ENCODE data around the gene NLRC5.
"Not testable (repeated sequence)": the region's sequence is repeated elsewhere in the genome, so short reads cannot be mapped to it uniquely, and the experiment has no call there.

Gene NLRC5

DNA sequence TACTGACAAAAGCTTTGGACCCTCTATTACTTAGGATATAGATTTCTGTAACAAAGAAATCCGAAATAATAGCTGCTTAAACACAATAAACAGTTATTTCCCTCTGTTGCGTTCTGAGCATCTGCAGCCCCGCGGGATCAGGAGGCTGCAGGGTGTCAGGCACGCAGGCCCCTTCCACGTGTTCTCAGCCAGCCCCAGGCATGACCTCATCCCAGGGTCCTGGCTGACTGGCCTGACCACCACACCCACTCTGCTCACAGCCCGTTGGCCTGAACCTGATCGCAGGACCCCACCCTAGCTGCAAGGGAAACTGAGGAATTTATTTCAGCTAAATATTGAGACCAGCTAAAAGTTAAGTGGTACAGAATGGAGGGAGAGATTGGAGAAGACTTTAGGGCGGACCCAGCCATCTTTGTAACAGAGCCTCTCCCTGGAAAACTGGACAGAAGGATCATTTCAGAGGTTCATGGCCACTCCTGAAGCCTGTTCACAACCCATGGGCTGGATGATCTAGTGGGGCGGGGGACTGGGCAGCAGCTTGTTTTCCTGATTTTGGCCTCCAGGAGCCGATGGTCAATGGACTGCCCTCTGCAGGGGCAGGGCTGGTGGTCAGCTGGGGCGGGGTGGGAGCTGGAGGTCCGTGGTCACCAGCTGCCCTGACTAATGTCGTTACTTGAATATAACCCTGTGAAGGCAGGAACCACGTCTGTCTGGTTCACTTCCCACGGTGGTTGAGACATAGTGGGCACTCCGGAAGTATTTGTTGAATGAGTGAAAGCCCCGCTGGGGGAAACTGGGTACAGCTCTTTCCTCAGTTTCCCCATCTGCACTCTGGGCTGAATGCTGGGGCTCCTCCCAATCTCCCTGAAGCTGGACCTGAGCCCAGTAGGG lies 16.7 kb upstream of the NLRC5 start:
- H3K9me3 ChIP-seq (ENCODE audit: control insufficient read depth, low read length) = no peaks in the 10 kb centered on the region
- no peak overlapping the region for H2AFZ ChIP-seq
- H3K4me1 ChIP-seq = no peaks in the 10 kb centered on the region
- H3K4me3 ChIP-seq (ENCODE audit: low read depth, low read length) = no peak overlapping the region
- no peaks in the 10 kb centered on the region for H3K36me3 ChIP-seq (ENCODE audit: control insufficient read depth, insufficient read depth, low read length)
- TF ChIP-seq, protein P1, sequence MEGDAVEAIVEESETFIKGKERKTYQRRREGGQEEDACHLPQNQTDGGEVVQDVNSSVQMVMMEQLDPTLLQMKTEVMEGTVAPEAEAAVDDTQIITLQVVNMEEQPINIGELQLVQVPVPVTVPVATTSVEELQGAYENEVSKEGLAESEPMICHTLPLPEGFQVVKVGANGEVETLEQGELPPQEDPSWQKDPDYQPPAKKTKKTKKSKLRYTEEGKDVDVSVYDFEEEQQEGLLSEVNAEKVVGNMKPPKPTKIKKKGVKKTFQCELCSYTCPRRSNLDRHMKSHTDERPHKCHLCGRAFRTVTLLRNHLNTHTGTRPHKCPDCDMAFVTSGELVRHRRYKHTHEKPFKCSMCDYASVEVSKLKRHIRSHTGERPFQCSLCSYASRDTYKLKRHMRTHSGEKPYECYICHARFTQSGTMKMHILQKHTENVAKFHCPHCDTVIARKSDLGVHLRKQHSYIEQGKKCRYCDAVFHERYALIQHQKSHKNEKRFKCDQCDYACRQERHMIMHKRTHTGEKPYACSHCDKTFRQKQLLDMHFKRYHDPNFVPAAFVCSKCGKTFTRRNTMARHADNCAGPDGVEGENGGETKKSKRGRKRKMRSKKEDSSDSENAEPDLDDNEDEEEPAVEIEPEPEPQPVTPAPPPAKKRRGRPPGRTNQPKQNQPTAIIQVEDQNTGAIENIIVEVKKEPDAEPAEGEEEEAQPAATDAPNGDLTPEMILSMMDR (IDR thresholded peaks at IDR 0.05) = no peak
- no peak overlapping the region for H3K9ac ChIP-seq
- no peaks in the 10 kb centered on the region for H3K27me3 ChIP-seq (ENCODE audit: control insufficient read depth, insufficient read depth, low read length)
- H3K27ac ChIP-seq = no peak overlapping the region
- no peaks in the 10 kb centered on the region for H3K79me2 ChIP-seq
- H3K4me2 ChIP-seq (ENCODE audit: low read length) = no peak overlapping the region

DNA sequence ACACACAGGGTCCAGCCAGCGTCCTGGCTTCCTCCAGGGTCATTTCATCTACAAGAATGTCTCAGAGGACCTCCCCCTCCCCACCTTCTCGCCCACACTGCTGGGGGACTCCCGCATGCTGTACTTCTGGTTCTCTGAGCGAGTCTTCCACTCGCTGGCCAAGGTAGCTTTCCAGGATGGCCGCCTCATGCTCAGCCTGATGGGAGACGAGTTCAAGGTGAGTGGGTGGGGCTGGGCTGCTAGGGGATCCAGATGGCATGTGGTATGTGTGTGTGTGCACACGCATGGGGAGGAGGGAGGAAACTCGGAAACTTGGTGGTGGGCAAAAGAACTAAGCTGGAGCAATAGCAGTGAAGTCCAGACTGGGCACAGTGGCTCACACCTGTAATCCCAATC lies 16.1 kb upstream of the NLRC5 start:
- H3K4me3 ChIP-seq (ENCODE audit: low read depth, low read length) = no peak overlapping the region
- TF ChIP-seq, protein P1 (IDR thresholded peaks at IDR 0.05) = no peak
- H3K36me3 ChIP-seq (ENCODE audit: control insufficient read depth, insufficient read depth, low read length) = no peaks in the 10 kb centered on the region
- H2AFZ ChIP-seq = no peak overlapping the region
- no peaks in the 10 kb centered on the region for H3K4me1 ChIP-seq
- no peak overlapping the region for H3K9ac ChIP-seq
- no peaks in the 10 kb centered on the region for H3K9me3 ChIP-seq (ENCODE audit: control insufficient read depth, low read length)
- no peak overlapping the region for H3K4me2 ChIP-seq (ENCODE audit: low read length)
- H3K27ac ChIP-seq = no peak overlapping the region
- no peaks in the 10 kb centered on the region for H3K79me2 ChIP-seq
- no peaks in the 10 kb centered on the region for H3K27me3 ChIP-seq (ENCODE audit: control insufficient read depth, insufficient read depth, low read length)

DNA sequence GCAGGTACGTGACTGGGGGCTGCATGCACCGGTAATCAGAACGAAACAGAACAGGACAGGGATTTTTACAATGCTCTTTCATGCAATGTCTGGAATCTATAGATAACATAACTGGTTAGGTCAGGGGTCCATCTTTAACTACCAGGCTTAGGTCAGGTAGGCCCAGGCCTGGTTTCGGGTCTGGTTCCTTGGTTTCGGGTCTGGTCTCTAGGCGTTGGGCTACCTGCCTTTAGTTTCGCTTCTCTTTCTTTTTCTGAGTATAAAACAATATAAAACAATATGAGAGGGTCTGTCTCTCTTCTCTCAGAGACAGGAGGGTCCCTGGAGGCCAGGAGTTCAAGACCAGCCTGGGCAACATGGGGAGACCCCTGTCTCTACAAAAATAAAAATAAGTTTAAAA lies 15.5 kb upstream of the NLRC5 start:
- not testable (repeated sequence) for H3K36me3 ChIP-seq (ENCODE audit: control insufficient read depth, insufficient read depth, low read length); H3K4me1 ChIP-seq; H3K27ac ChIP-seq; H2AFZ ChIP-seq; H3K4me2 ChIP-seq (ENCODE audit: low read length); H3K9me3 ChIP-seq (ENCODE audit: control insufficient read depth, low read length); H3K9ac ChIP-seq; H3K4me3 ChIP-seq (ENCODE audit: low read depth, low read length); H3K79me2 ChIP-seq; H3K27me3 ChIP-seq (ENCODE audit: control insufficient read depth, insufficient read depth, low read length)

DNA sequence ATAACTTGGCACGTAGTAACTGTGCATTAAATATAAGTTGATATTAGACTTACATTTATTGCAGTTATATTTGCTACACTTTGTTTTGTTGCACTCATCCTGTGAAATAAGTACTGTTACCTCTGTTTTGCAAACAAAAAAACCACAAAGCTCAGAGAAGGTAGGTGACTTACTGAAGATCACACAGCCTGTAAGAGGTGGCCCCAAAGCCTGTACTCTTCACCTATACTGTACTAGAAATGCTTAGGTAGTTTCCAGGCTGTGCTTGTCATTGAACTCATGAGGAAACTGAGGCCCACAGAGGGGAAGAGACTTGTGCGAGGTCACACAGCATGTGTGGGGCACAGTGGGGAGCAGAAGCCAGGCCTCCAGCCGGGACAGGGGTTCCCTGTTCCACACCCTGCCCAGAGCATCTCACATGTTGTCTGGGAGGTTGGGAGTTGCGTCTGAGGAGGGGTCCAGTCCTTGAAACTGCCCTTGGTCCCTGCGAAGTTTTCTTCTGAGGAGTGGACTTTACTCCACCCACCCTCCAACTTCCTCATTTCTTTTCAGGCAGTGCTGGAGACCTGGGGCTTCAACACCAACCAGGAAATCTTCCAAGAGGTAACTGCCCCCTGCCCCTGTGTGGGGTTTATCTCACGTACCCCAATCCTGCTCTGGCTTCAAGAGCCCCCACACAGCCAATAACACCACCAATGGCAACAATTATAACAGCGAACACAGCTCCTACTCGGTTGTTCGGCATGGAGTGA lies 14.6 kb upstream of the NLRC5 start:
- Histone ChIP-seq H3K36me3 (ENCODE audit: control insufficient read depth, insufficient read depth, low read length) (no peaks in the 10 kb centered on the region), H3K27ac (no peak overlapping the region), H3K27me3 (ENCODE audit: control insufficient read depth, insufficient read depth, low read length) (no peaks in the 10 kb centered on the region), H3K79me2 (no peaks in the 10 kb centered on the region), H3K4me3 (ENCODE audit: low read depth, low read length) (no peak overlapping the region), H3K4me1 (no peaks in the 10 kb centered on the region), H3K9ac (no peak overlapping the region), H3K9me3 (ENCODE audit: control insufficient read depth, low read length) (no peaks in the 10 kb centered on the region), H3K4me2 (ENCODE audit: low read length) (no peak overlapping the region), H2AFZ (no peak overlapping the region)
- TF ChIP-seq, protein P1 (IDR thresholded peaks at IDR 0.05) = no peak

DNA sequence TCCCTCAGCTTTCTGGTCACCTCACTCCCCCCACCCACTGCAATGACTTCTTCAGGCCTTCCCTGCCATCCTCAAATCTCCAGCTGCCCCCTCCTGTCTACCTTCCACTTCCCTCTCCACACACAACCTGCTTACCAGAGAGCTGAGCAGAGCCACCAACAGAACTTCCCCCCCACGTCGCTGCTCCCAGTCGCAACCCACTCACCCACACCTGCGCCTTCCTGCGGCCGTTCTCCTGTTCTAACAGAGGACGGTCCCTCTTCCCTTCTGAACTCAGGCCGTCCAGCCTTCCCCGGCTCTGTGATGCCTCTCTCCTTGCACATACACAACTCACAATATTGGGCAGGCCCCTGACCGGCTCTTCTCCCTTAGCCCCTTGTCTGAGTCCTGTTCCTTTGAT lies 13.6 kb upstream of the NLRC5 start:
- Histone ChIP-seq H3K4me3 (ENCODE audit: low read depth, low read length) (no peak overlapping the region), H3K9me3 (ENCODE audit: control insufficient read depth, low read length) (no peaks in the 10 kb centered on the region), H3K9ac (no peak overlapping the region), H3K36me3 (ENCODE audit: control insufficient read depth, insufficient read depth, low read length) (no peaks in the 10 kb centered on the region), H3K27ac (no peak overlapping the region), H2AFZ (no peak overlapping the region), H3K4me2 (ENCODE audit: low read length) (no peak overlapping the region), H3K79me2 (no peaks in the 10 kb centered on the region), H3K4me1 (no peaks in the 10 kb centered on the region), H3K27me3 (ENCODE audit: control insufficient read depth, insufficient read depth, low read length) (no peaks in the 10 kb centered on the region)
- TF ChIP-seq, protein P1 (IDR thresholded peaks at IDR 0.05) = no peak
